CD4-positive, alpha-beta T cell (primary cell): ENCODE data around the gene NEK7. TPM values are rescaled to one million over a fixed set of nuclear protein-coding genes. Genes with fewer than 3 reads are reported as not detected.

ENCODE experiments used
- ATAC-seq: fragments of 200-7000 bp; cut with Tn5 transposase; one replicate; pipeline ENCODE4 v1.10.0; 2022; ENCODE audit warnings: mild to moderate bottlenecking; ENCODE audit not compliant: poor library complexity
- CTCF ChIA-PET: fragments of 350-600 bp; sonication (Branson Sonifier 250); formaldehyde crosslinking; loops from one replicate; lab custom pipeline; 2021; ENCODE audit warnings: antibody characterized with exemption, inconsistent platforms; lab: Charles Lee
- POLR2A ChIA-PET: fragments of 350-600 bp; sonication (Branson Sonifier 250); formaldehyde crosslinking; loops from one replicate; lab custom pipeline; 2021; ENCODE audit warnings: antibody characterized with exemption, inconsistent platforms; lab: Charles Lee
- DNase-seq, 14 experiments: peaks; one replicate each; pipeline ENCODE4 v3.0.0-alpha.2; 2013 to 2020; ENCODE audit warnings: mixed read lengths in 2 of 14
- H3K27ac ChIP-seq, 2 donors: one replicate each; pipeline versions ENCODE4 v1.5.1 to v1.7.0; 2013; ENCODE audit warnings: low read length in 2 of 2, low read depth in 1 of 2, mild to moderate bottlenecking in 1 of 2
- H3K27me3 ChIP-seq, 2 experiments: 1 replicate in 1 of 2; 2 replicates in 1 of 2; pipeline versions ENCODE4 v1.6.1 to v1.7.0; 2013; ENCODE audit warnings: low read length in 2 of 2, control low read depth in 1 of 2, mild to moderate bottlenecking in 1 of 2, moderate library complexity in 1 of 2; ENCODE audit not compliant: insufficient read depth in 2 of 2, control insufficient read depth in 1 of 2
- H3K36me3 ChIP-seq: one replicate; pipeline ENCODE4 v1.6.1; 2013; ENCODE audit warnings: low read length, control low read depth; ENCODE audit not compliant: insufficient read depth
- H3K4me1 ChIP-seq: one replicate; pipeline ENCODE4 v1.6.1; 2013; ENCODE audit warnings: low read length, control low read depth; ENCODE audit not compliant: insufficient read depth
- H3K4me3 ChIP-seq: one replicate; pipeline ENCODE4 v1.5.1; 2013; ENCODE audit warnings: mild to moderate bottlenecking, low read length, moderate library complexity
- H3K9me3 ChIP-seq, 2 experiments: 1 replicate in 1 of 2; 2 replicates in 1 of 2; pipeline versions ENCODE4 v1.6.1 to v1.7.0; 2013; ENCODE audit warnings: low read length in 2 of 2, mild to moderate bottlenecking in 2 of 2, control low read depth in 1 of 2, moderate library complexity in 1 of 2; ENCODE audit not compliant: control insufficient read depth in 1 of 2, insufficient read depth in 1 of 2
- H3K27ac Mint-ChIP-seq: one replicate; pipeline ENCODE4 v1.8.0; 2020; ENCODE audit warnings: mixed read lengths
- H3K27me3 Mint-ChIP-seq: one replicate; pipeline ENCODE4 v1.8.0; 2021; ENCODE audit warnings: mixed read lengths
- H3K36me3 Mint-ChIP-seq: one replicate; pipeline ENCODE4 v1.8.0; 2021; ENCODE audit warnings: low read depth, mixed read lengths
- H3K4me1 Mint-ChIP-seq: one replicate; pipeline ENCODE4 v1.8.0; 2021; ENCODE audit warnings: low read depth, mixed read lengths
- H3K4me3 Mint-ChIP-seq: one replicate; pipeline ENCODE4 v1.8.0; 2020; ENCODE audit warnings: mild to moderate bottlenecking, mixed read lengths
- H3K9me3 Mint-ChIP-seq: one replicate; pipeline ENCODE4 v1.8.0; 2020; ENCODE audit warnings: mixed read lengths
- CTCF ChIP-seq: fragments of 200-600 bp; IDR thresholded peaks from one replicate; pipeline ENCODE4 v1.8.0; 2022; ENCODE audit warnings: antibody characterized with exemption, mild to moderate bottlenecking
- intact Hi-C, 2 experiments: fragments of 100-400 bp; cut with DNase I in 1 of 2; cut with micrococcal nuclease in 1 of 2; formaldehyde crosslinking; loops; one replicate each; pipeline versions ENCODE4 v1.15.1 to v1.9.0; 2023 to 2025; cut with DNase I, micrococcal nuclease
- polyA plus RNA-seq, 2 donors: library from polyadenylated mRNA; unstranded; fragments of 120-200 nt; gene quantifications; one replicate each; pipeline ENCODE4 v1.2.1, GENCODE V29; 2013
- total RNA-seq, 174 experiments: library from RNA in 2 of 174; stranded (reverse) in 2 of 174; gene quantifications; one replicate each; pipeline ENCODE4 v1.2.3 and lab custom pipeline; 2021 to 2026

The NEK7 gene
- total RNA-seq: 10 to 100 TPM; 11.8 to 13.0 TPM
- 51.7 TPM for polyA plus RNA-seq (2013, experiment 1 of 2)
- 52.4 TPM for polyA plus RNA-seq (2013, experiment 2 of 2)
- total RNA-seq (lab: John Stamatoyannopoulos, UW): 38.6 to 219 (median 126) reads per million in 172 experiments

DNA sequence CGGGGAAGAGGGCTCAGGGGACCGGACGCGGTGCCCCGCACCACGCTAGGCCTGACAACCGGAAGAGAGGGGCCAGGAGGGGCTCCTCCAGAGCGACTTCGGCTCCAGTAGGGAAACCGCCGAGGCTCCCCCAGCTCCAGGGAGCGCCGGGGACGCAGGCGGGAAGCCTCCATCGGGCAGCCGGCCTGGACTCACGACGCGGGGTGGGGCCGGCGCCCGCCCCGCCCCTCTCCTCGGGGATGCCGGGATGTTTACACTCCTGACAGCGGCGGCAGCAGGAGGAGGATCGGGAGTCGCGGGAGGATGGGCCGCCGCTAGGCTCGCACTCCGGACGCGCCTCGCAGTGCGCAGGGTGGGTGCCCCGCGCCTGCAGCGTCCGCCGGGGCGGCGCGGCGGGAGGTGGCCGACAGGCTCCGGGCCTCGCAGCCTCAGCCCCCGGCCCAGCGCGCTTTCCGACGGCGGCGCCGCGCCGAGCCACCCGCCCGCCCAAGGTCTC lies at the start of gene NEK7:
TSS of gene NEK7 (plus strand) at position 254 of the 496 bp plus-strand sequence. CDS start 75,583 bp downstream, outside the sequence.
- ATAC-seq (peak; percentile 25), DNase-seq (peak in 13 of 14 experiments; percentile 26 to 80 (median 46))
- no peaks in the 10 kb centered on the region for H3K9me3 ChIP-seq
- H3K36me3 Mint-ChIP-seq: peaks cover 22% of the 10 kb centered on the region
- H3K4me1 ChIP-seq: peaks cover 18% of the 10 kb centered on the region
- CTCF ChIA-PET: interaction anchor here (0.6 to 1.8 kb wide), 15 partner anchors 9 to 135 kb away, joined by 3 to 18 read pairs (median 4); no protein-coding TSS in a partner anchor
- peak within 1 kb of the TSS; percentile 86 to 95 for H3K27ac ChIP-seq
- POLR2A ChIA-PET: interaction anchor here (0.9 to 7.4 kb wide), 8 partner anchors 16 to 525 kb away, joined by 3 to 160 read pairs (median 4); no protein-coding TSS in a partner anchor
- H3K27ac Mint-ChIP-seq: peak within 1 kb of the TSS; percentile 98
- H3K36me3 ChIP-seq: no peaks in the 10 kb centered on the region
- no peaks in the 10 kb centered on the region for H3K9me3 Mint-ChIP-seq
- intact Hi-C loops: loop anchor here (1.0 to 10.0 kb wide), 9 partner anchors 10 to 526 kb away; partner anchors contain the start of genes C1orf53 (in 1 of the 2) and DENND1B (in 1 of the 2)
- H3K4me3 Mint-ChIP-seq: peak within 1 kb of the TSS; percentile 97
- peaks cover 48% of the 10 kb centered on the region for H3K4me1 Mint-ChIP-seq
- peak within 1 kb of the TSS; percentile 87 for H3K4me3 ChIP-seq
- no peaks in the 10 kb centered on the region for H3K27me3 ChIP-seq
- H3K27me3 Mint-ChIP-seq: no peaks in the 10 kb centered on the region
- no peak for TF ChIP-seq CTCF

DNA sequence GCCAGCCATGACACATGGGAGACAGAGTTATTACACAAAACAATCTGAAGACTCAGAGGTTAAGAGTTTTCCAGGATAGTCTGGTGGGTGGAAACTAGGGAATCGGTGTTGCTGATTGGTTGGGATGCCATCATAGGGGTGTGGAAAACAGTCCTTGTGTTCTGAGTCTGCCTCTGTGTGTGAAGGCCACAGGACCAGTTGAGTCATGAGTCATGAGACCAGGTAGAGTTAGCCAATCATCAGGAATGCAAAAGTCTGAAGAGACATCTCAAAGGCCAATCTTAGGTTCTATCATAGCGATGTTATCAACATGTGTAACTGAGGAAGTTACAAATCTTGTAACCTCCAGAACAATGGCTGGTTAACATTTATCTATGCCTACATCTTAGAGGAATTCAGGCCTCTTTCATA lies 49.7 kb upstream of the NEK7 start:
- no peak for ATAC-seq
- CTCF ChIA-PET: no interaction called here
- Mint-ChIP-seq H3K36me3 (no peaks in the 10 kb centered on the region), H3K9me3 (no peaks in the 10 kb centered on the region), H3K4me1 (peaks cover 14% of the 10 kb centered on the region), H3K27me3 (no peaks in the 10 kb centered on the region), H3K4me3 (no peak overlapping the region), H3K27ac (no peak overlapping the region)
- intact Hi-C loops: no loop called here
- POLR2A ChIA-PET: no interaction called here
- DNase-seq: no peak
- no peak for TF ChIP-seq CTCF
- Histone ChIP-seq H3K4me1 (no peaks in the 10 kb centered on the region), H3K9me3 (no peaks in the 10 kb centered on the region), H3K27me3 (no peaks in the 10 kb centered on the region), H3K36me3 (no peaks in the 10 kb centered on the region), H3K4me3 (no peak overlapping the region), H3K27ac (no peak overlapping the region)

GRCh38 chr1:198108636-198109370 lies 48.0 kb upstream of the NEK7 start:
- no peaks in the 10 kb centered on the region for H3K36me3 Mint-ChIP-seq
- Histone ChIP-seq H3K4me1 (no peaks in the 10 kb centered on the region), H3K27ac (no peak overlapping the region), H3K4me3 (no peak overlapping the region), H3K9me3 (no peaks in the 10 kb centered on the region), H3K27me3 (no peaks in the 10 kb centered on the region), H3K36me3 (no peaks in the 10 kb centered on the region)
- ATAC-seq (no peak), DNase-seq (no peak)
- H3K9me3 Mint-ChIP-seq: no peaks in the 10 kb centered on the region
- H3K27me3 Mint-ChIP-seq: no peaks in the 10 kb centered on the region
- ChIA-PET POLR2A (no interaction called here), CTCF (no interaction called here)
- no peaks in the 10 kb centered on the region for H3K4me1 Mint-ChIP-seq
- no peak for TF ChIP-seq CTCF
- intact Hi-C loops: no loop called here
- no peak overlapping the region for H3K4me3 Mint-ChIP-seq
- H3K27ac Mint-ChIP-seq: no peak overlapping the region
